ENCODE measurements around the gene GNAQ. TPM values are rescaled to one million over a fixed set of nuclear protein-coding genes. Genes with fewer than 3 reads are reported as not detected.

GNAQ gene
- total and polyA plus RNA-seq, 2 experiments from 2014 or later: 21.1 to 43.1 TPM

DNA sequence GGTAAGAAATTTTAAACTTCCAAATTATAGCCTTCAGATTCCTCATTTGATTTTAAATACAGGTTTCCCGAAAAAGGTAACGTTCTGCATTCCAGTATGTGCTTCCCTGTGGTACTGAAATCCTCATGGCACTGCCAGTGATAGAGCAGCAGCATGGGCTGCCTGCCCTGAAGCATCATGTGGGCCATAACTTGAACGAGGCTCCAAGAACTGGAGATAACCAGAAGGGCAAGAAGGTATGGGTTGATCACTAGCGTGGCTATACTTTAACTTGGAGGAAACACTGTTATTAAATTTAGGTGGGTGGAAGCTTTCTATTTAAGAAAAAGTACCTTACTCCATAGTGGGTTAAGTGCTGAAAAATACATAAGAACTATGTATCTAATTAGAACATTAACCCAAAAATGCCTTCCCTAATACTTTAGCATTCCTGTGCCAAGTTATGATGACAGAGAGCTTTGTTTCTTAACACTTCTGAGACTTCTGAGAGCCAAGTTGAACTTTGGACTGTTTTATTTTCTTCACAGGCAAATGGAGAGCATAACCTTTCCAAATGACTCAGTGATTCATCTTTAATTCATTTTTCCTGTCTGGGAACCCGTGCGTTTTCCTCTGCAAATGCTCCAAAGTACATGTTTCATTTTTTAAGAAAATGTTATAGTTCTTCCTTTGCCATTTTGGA, 192.0 kb downstream of the GNAQ start (continued):
- TF ChIP-seq, protein P1, sequence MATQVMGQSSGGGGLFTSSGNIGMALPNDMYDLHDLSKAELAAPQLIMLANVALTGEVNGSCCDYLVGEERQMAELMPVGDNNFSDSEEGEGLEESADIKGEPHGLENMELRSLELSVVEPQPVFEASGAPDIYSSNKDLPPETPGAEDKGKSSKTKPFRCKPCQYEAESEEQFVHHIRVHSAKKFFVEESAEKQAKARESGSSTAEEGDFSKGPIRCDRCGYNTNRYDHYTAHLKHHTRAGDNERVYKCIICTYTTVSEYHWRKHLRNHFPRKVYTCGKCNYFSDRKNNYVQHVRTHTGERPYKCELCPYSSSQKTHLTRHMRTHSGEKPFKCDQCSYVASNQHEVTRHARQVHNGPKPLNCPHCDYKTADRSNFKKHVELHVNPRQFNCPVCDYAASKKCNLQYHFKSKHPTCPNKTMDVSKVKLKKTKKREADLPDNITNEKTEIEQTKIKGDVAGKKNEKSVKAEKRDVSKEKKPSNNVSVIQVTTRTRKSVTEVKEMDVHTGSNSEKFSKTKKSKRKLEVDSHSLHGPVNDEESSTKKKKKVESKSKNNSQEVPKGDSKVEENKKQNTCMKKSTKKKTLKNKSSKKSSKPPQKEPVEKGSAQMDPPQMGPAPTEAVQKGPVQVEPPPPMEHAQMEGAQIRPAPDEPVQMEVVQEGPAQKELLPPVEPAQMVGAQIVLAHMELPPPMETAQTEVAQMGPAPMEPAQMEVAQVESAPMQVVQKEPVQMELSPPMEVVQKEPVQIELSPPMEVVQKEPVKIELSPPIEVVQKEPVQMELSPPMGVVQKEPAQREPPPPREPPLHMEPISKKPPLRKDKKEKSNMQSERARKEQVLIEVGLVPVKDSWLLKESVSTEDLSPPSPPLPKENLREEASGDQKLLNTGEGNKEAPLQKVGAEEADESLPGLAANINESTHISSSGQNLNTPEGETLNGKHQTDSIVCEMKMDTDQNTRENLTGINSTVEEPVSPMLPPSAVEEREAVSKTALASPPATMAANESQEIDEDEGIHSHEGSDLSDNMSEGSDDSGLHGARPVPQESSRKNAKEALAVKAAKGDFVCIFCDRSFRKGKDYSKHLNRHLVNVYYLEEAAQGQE (IDR thresholded peaks at IDR 0.05; ENCODE audit: unreplicated experiment): no peak
- TF ChIP-seq, protein P2, sequence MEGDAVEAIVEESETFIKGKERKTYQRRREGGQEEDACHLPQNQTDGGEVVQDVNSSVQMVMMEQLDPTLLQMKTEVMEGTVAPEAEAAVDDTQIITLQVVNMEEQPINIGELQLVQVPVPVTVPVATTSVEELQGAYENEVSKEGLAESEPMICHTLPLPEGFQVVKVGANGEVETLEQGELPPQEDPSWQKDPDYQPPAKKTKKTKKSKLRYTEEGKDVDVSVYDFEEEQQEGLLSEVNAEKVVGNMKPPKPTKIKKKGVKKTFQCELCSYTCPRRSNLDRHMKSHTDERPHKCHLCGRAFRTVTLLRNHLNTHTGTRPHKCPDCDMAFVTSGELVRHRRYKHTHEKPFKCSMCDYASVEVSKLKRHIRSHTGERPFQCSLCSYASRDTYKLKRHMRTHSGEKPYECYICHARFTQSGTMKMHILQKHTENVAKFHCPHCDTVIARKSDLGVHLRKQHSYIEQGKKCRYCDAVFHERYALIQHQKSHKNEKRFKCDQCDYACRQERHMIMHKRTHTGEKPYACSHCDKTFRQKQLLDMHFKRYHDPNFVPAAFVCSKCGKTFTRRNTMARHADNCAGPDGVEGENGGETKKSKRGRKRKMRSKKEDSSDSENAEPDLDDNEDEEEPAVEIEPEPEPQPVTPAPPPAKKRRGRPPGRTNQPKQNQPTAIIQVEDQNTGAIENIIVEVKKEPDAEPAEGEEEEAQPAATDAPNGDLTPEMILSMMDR (conservative IDR thresholded peaks at IDR 0.05; ENCODE audit: low read depth in 2 of 2): no peak
- TF ChIP-seq EZH2 (IDR thresholded peaks at IDR 0.05; ENCODE audit: low read depth, unreplicated experiment): no peak
- no peak for TF ChIP-seq ZNF114 (CRISPR knock-in tag; IDR thresholded peaks at IDR 0.05)

DNA sequence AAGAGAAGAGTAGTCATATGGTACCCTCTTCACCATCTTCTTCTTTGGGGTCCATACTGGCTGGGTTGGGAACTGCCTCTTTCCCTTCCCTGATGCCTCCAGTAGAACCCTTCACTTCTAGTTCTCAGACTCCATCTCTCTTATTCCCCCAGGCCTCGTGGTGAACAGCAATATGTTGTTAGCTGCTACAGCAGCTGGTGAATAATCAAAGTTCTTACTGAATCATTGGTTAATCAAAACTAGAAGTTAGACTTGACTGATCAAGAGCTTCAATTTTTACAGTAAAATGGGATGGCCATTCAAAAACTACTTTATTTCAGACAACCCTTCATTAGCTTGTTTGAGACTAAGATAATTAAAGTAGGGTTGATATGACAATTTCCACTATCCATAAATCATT, 192.6 kb downstream of the GNAQ start:
- Histone ChIP-seq H3K9me2 (ENCODE audit: insufficient read depth) (no peaks in the 10 kb centered on the region), H3K27ac (ENCODE audit: low read depth) (no peak overlapping the region), H4K20me1 (replicated peaks; ENCODE audit: insufficient read depth) (0 out of 2 replicates have a peak, but pooled peaks cover 3% of the 10 kb centered on the region), H3K36me3 (ENCODE audit: insufficient read depth) (no peaks in the 10 kb centered on the region), H3K4me1 (ENCODE audit: insufficient read depth) (no peaks in the 10 kb centered on the region), H3K4me2 (no peak overlapping the region), H2AFZ (no peak overlapping the region), H3K27me3 (ENCODE audit: insufficient read depth) (no peaks in the 10 kb centered on the region), H3K79me2 (replicated peaks; ENCODE audit: insufficient read depth) (no peaks in the 10 kb centered on the region), H3K4me3 (no peak overlapping the region), H3F3A (replicated peaks; ENCODE audit: low read depth) (no peaks in the 10 kb centered on the region)
- TF ChIP-seq CREB1 (CRISPR knock-in tag; IDR thresholded peaks at IDR 0.05; ENCODE audit: low read depth): no peak
- TF ChIP-seq NANOG (IDR thresholded peaks at IDR 0.05; ENCODE audit: borderline replicate concordance): no peak
- TF ChIP-seq POLR2AphosphoS5 (IDR thresholded peaks at IDR 0.05; ENCODE audit: low read depth): no peak
- TF ChIP-seq, protein P3, sequence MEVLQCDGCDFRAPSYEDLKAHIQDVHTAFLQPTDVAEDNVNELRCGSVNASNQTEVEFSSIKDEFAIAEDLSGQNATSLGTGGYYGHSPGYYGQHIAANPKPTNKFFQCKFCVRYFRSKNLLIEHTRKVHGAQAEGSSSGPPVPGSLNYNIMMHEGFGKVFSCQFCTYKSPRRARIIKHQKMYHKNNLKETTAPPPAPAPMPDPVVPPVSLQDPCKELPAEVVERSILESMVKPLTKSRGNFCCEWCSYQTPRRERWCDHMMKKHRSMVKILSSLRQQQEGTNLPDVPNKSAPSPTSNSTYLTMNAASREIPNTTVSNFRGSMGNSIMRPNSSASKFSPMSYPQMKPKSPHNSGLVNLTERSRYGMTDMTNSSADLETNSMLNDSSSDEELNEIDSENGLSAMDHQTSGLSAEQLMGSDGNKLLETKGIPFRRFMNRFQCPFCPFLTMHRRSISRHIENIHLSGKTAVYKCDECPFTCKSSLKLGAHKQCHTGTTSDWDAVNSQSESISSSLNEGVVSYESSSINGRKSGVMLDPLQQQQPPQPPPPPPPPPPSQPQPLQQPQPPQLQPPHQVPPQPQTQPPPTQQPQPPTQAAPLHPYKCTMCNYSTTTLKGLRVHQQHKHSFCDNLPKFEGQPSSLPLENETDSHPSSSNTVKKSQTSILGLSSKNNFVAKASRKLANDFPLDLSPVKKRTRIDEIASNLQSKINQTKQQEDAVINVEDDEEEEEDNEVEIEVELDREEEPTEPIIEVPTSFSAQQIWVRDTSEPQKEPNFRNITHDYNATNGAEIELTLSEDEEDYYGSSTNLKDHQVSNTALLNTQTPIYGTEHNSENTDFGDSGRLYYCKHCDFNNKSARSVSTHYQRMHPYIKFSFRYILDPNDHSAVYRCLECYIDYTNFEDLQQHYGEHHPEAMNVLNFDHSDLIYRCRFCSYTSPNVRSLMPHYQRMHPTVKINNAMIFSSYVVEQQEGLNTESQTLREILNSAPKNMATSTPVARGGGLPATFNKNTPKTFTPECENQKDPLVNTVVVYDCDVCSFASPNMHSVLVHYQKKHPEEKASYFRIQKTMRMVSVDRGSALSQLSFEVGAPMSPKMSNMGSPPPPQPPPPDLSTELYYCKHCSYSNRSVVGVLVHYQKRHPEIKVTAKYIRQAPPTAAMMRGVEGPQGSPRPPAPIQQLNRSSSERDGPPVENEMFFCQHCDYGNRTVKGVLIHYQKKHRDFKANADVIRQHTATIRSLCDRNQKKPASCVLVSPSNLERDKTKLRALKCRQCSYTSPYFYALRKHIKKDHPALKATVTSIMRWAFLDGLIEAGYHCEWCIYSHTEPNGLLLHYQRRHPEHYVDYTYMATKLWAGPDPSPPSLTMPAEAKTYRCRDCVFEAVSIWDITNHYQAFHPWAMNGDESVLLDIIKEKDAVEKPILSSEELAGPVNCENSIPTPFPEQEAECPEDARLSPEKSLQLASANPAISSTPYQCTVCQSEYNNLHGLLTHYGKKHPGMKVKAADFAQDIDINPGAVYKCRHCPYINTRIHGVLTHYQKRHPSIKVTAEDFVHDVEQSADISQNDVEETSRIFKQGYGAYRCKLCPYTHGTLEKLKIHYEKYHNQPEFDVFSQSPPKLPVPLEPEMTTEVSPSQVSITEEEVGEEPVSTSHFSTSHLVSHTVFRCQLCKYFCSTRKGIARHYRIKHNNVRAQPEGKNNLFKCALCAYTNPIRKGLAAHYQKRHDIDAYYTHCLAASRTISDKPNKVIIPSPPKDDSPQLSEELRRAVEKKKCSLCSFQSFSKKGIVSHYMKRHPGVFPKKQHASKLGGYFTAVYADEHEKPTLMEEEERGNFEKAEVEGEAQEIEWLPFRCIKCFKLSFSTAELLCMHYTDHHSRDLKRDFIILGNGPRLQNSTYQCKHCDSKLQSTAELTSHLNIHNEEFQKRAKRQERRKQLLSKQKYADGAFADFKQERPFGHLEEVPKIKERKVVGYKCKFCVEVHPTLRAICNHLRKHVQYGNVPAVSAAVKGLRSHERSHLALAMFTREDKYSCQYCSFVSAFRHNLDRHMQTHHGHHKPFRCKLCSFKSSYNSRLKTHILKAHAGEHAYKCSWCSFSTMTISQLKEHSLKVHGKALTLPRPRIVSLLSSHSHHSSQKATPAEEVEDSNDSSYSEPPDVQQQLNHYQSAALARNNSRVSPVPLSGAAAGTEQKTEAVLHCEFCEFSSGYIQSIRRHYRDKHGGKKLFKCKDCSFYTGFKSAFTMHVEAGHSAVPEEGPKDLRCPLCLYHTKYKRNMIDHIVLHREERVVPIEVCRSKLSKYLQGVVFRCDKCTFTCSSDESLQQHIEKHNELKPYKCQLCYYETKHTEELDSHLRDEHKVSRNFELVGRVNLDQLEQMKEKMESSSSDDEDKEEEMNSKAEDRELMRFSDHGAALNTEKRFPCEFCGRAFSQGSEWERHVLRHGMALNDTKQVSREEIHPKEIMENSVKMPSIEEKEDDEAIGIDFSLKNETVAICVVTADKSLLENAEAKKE (CRISPR knock-in tag; IDR thresholded peaks at IDR 0.05): no peak
- Mint-ChIP-seq H3K9me3 (no peaks in the 10 kb centered on the region), H3K27me3 (ENCODE audit: insufficient read depth, low read depth, poor library complexity) (peaks cover 3% of the 10 kb centered on the region), H3K4me3 (no peak overlapping the region), H3K4me1 (peaks cover 7% of the 10 kb centered on the region), H3K36me3 (ENCODE audit: low read depth) (no peaks in the 10 kb centered on the region), H3K27ac (no peak overlapping the region)
- ATAC-seq (no peak), DNase-seq (ENCODE audit: low spot score) (no peak)
